Stomach (tissue), 9 donors: ENCODE data around the gene LSAMP. TPM values are rescaled to one million over a fixed set of nuclear protein-coding genes. Genes with fewer than 3 reads are reported as not detected.

Source experiments
- DNase-seq, 2 donors: peaks; one replicate each; pipeline versions ENCODE4 v3.0.0 to v3.0.0-alpha.2; 2013 to 2019
- H3K27ac ChIP-seq, 5 donors: fragments of 200-600 bp in 4 of 5; sonication (generic) in 4 of 5; one replicate each; pipeline ENCODE4 v1.5.1; 2013 to 2019; ENCODE audit warnings: mild to moderate bottlenecking in 1 of 5, moderate library complexity in 1 of 5
- H3K27me3 ChIP-seq, 3 donors: fragments of 200-600 bp; sonication (generic); one replicate each; pipeline ENCODE4 v1.5.1; 2017 to 2019; ENCODE audit warnings: mixed run types in 1 of 3
- H3K36me3 ChIP-seq, 4 donors: fragments of 200-600 bp; sonication (generic); 1 replicate in 3 of 4; 2 replicates in 1 of 4; pipeline ENCODE4 v1.5.1; 2016 to 2019
- H3K4me1 ChIP-seq, 4 donors: fragments of 200-600 bp; sonication (generic); one replicate each; pipeline ENCODE4 v1.5.1; 2016 to 2019
- H3K4me3 ChIP-seq, 4 donors: fragments of 200-600 bp; sonication (generic) in 3 of 4; one replicate each; pipeline ENCODE4 v1.5.1; 2016 to 2019; ENCODE audit warnings: mild to moderate bottlenecking in 1 of 4
- H3K9me3 ChIP-seq, 4 donors: fragments of 200-600 bp; sonication (generic); one replicate each; pipeline ENCODE4 v1.5.1; 2016 to 2019
- CTCF ChIP-seq, 7 experiments: fragments of 450-650 bp in 4 of 7; fragments of 200-600 bp in 3 of 7; sonication (generic) in 3 of 7; IDR thresholded peaks; one replicate each; pipeline ENCODE4 v1.5.1; 2016 to 2019; ENCODE audit warnings: antibody characterized with exemption in 7 of 7, control low read depth in 2 of 7, mild to moderate bottlenecking in 1 of 7
- EP300 ChIP-seq: sonication (generic); formaldehyde crosslinking; IDR thresholded peaks from one replicate; pipeline ENCODE4 v1.6.1; 2017; ENCODE audit warnings: antibody characterized with exemption
- POLR2A ChIP-seq, 4 donors: fragments of 450-650 bp; IDR thresholded peaks; one replicate each; pipeline ENCODE4 v1.6.1; 2016; ENCODE audit warnings: antibody characterized with exemption in 4 of 4, control low read depth in 2 of 4, mild to moderate bottlenecking in 1 of 4, moderate library complexity in 1 of 4
- POLR2AphosphoS5 ChIP-seq, 3 donors: sonication (generic); formaldehyde crosslinking; IDR thresholded peaks; one replicate each; pipeline ENCODE4 v1.6.1; 2016; ENCODE audit warnings: antibody characterized with exemption in 3 of 3
- WGBS, 5 donors: extraction: QIAGEN DNeasy Blood & Tissue Kit in 3 of 5; methylation state at CpG; one replicate each; pipeline versions ENCODE4 v1.1.5 to v1.1.7; 2013 to 2018; 5-methylcytosine and 5-hydroxymethylcytosine counted together
- intact Hi-C: fragments of 100-400 bp; cut with DNase I; formaldehyde crosslinking; loops from one replicate; pipeline ENCODE4 v1.15.1; 2023; ENCODE audit warnings: low total_unique reads
- polyA plus RNA-seq, 3 donors: library from polyadenylated mRNA; stranded (reverse); fragments of 200-250 nt; gene quantifications; one replicate each; pipeline ENCODE4 v1.2.3, GENCODE V29; 2013
- total RNA-seq, 5 donors: library from RNA; depleted of rRNA; stranded (reverse); fragments of >200 nt; gene quantifications; one replicate each; pipeline versions ENCODE4 v1.1.0 to v1.2.3, GENCODE V29; 2014 to 2016
- donor health status: healthy with polysubstance abuse.
- donor health status: Bipolar disorder and iron deficiency.
- donor health status: healthy.

Gene LSAMP
- total and polyA plus RNA-seq, 8 donors = 1.1 to 20.7 (median 1.7) TPM

- WGBS, 5 donors = 68 to 84% (median 80%) methylated on average over 1 of the region's 1 CpG
- H3K4me3 ChIP-seq = no peak overlapping the region
- no peak for DNase-seq
- no peaks in the 10 kb centered on the region for H3K36me3 ChIP-seq
- H3K4me1 ChIP-seq = peaks cover 0 to 19% (median 14%) of the 10 kb centered on the region in 4 donors
- no peaks in the 10 kb centered on the region for H3K27me3 ChIP-seq
- no peak overlapping the region for H3K27ac ChIP-seq
- no peak for TF ChIP-seq CTCF (IDR thresholded peaks at IDR 0.05)
- TF ChIP-seq EP300 = no peak
- no peak for TF ChIP-seq POLR2A (IDR thresholded peaks at IDR 0.05)
- no peak for TF ChIP-seq POLR2AphosphoS5 (IDR thresholded peaks at IDR 0.05)
- intact Hi-C loops = no loop called here
- H3K9me3 ChIP-seq = no peaks in the 10 kb centered on the region
Measured at GRCh38 chr3:115862099-115862498, 583.2 kb downstream of the LSAMP start.

- Histone ChIP-seq H3K27ac (no peak overlapping the region), H3K36me3 (no peaks in the 10 kb centered on the region), H3K9me3 (no peaks in the 10 kb centered on the region), H3K4me3 (no peak overlapping the region), H3K4me1 (peaks cover 0 to 26% (median 17%) of the 10 kb centered on the region in 4 donors), H3K27me3 (no peaks in the 10 kb centered on the region)
- DNase-seq = no peak
- no peak for TF ChIP-seq POLR2A (IDR thresholded peaks at IDR 0.05)
- no peak for TF ChIP-seq CTCF (IDR thresholded peaks at IDR 0.05)
- no peak for TF ChIP-seq EP300
- no peak for TF ChIP-seq POLR2AphosphoS5 (IDR thresholded peaks at IDR 0.05)
- intact Hi-C loops = no loop called here
- 68 to 82% (median 75%) methylated on average over 6 of the region's 6 CpGs for WGBS, 5 donors
Measured at GRCh38 chr3:115861166-115861733, 584.0 kb downstream of the LSAMP start.

- no peak for DNase-seq
- Histone ChIP-seq H3K27ac (no peak overlapping the region), H3K9me3 (no peaks in the 10 kb centered on the region), H3K36me3 (no peaks in the 10 kb centered on the region), H3K4me1 (peaks cover 0 to 26% (median 17%) of the 10 kb centered on the region in 4 donors), H3K27me3 (no peaks in the 10 kb centered on the region), H3K4me3 (no peak overlapping the region)
- 79 to 92% (median 89%) methylated on average over 2 of the region's 2 CpGs for WGBS, 5 donors
- intact Hi-C loops = no loop called here
- TF ChIP-seq POLR2AphosphoS5 (IDR thresholded peaks at IDR 0.05) (no peak), POLR2A (IDR thresholded peaks at IDR 0.05) (no peak), EP300 (no peak), CTCF (IDR thresholded peaks at IDR 0.05) (no peak)
Measured at GRCh38 chr3:115860766-115861165, 584.5 kb downstream of the LSAMP start.

GRCh38 chr3:115859002-115859807 is 586.1 kb downstream of the LSAMP start:
- 21 to 36% (median 25%) methylated on average over 4 of the region's 4 CpGs for WGBS, 5 donors
- no peak for DNase-seq
- Histone ChIP-seq H3K4me1 (peaks cover 0 to 26% (median 17%) of the 10 kb centered on the region in 4 donors), H3K27me3 (no peaks in the 10 kb centered on the region), H3K4me3 (no peak overlapping the region), H3K9me3 (no peaks in the 10 kb centered on the region), H3K36me3 (no peaks in the 10 kb centered on the region), H3K27ac (no peak overlapping the region)
- no peak for TF ChIP-seq CTCF (IDR thresholded peaks at IDR 0.05)
- TF ChIP-seq EP300 = no peak
- TF ChIP-seq POLR2A (IDR thresholded peaks at IDR 0.05) = no peak
- TF ChIP-seq POLR2AphosphoS5 (IDR thresholded peaks at IDR 0.05) = no peak
- intact Hi-C loops = no loop called here
